ENCODE data around the gene DGKE. TPM values are rescaled to one million over a fixed set of nuclear protein-coding genes. Genes with fewer than 3 reads are reported as not detected.

Gene DGKE
- total and polyA plus RNA-seq, 2 donors (not counting 3 experiments of a cell fraction or from before 2014, with no cell fraction given): 4.9 to 22.9 TPM

GRCh38 chr17:56850591-56850990 lies 16.6 kb downstream of the DGKE start:
- FAIRE-seq (no peak), DNase-seq (ENCODE audit: low read depth, low spot score) (no peak)
- dilution Hi-C loops (cut with MboI; ENCODE audit: extremely low pct_ligation_motif_present, low sequenced_read_pairs) (no loop called here), intact Hi-C loops (cut with micrococcal nuclease) (no loop called here)
- no peak overlapping the region for H3K4me2 ChIP-seq (ENCODE audit: insufficient read depth, low read length)
- no peaks in the 10 kb centered on the region for H4K20me1 ChIP-seq (replicated peaks; ENCODE audit: control insufficient read depth, extremely low read depth, insufficient read depth, low read length)
- H2AFZ ChIP-seq (ENCODE audit: low read depth, low read length): no peak overlapping the region
- CTCF ChIA-PET: interaction anchor here (1.0 to 3.0 kb wide), 4 partner anchors 13 to 31 kb away, joined by 4 to 14 read pairs (median 5); partner anchors contain the start of genes C17orf67 and DGKE
- no peak overlapping the region for H3K4me3 ChIP-seq (replicated peaks in 1 of 3; ENCODE audit: insufficient read depth in 1 of 3, low read depth in 1 of 3, low read length in 3 of 3)
- H3K4me1 ChIP-seq (ENCODE audit: control insufficient read depth, extremely low read depth, insufficient read depth, low read length): peaks cover 5% of the 10 kb centered on the region
- peaks cover 5 to 11% of the 10 kb centered on the region in 2 experiments for H3K36me3 ChIP-seq (ENCODE audit: control insufficient read depth in 2 of 2, extremely low read depth in 1 of 2, insufficient read depth in 2 of 2, low read length in 2 of 2)
- no TSS peak for BruUV-seq (replicated peaks)
- H3K9ac ChIP-seq (replicated peaks; ENCODE audit: extremely low read depth, insufficient read depth, low read length): no peak overlapping the region
- POLR2A ChIA-PET: no interaction called here
- H3K27me3 ChIP-seq (ENCODE audit: control insufficient read depth in 2 of 2, insufficient read depth in 2 of 2, low read length in 2 of 2): no peaks in the 10 kb centered on the region
- no peaks in the 10 kb centered on the region for H3K9me1 ChIP-seq (replicated peaks; ENCODE audit: control insufficient read depth, extremely low read depth, insufficient read depth, low read length)
- no peak for TF ChIP-seq POLR2A (IDR thresholded peaks at IDR 0.05; ENCODE audit: low read depth, low read length)
- no peak for TF ChIP-seq FOS (IDR thresholded peaks at IDR 0.05; ENCODE audit: borderline replicate concordance, insufficient read depth, low read length)
- TF ChIP-seq POLR2AphosphoS5 (IDR thresholded peaks at IDR 0.05; ENCODE audit: insufficient read depth, low read depth, low read length): no peak
- TF ChIP-seq JUN (IDR thresholded peaks at IDR 0.05; ENCODE audit: borderline replicate concordance, insufficient read depth, insufficient read length, low read depth): no peak
- no peak for TF ChIP-seq GATA2 (IDR thresholded peaks at IDR 0.05; ENCODE audit: insufficient read depth, insufficient read length, low read depth, low read length)
- no peak for TF ChIP-seq CTCF (IDR thresholded peaks at IDR 0.05; ENCODE audit: extremely low read depth in 1 of 2, insufficient read depth in 1 of 2, low read depth in 1 of 2, low read length in 2 of 2)
- TF ChIP-seq MAX (IDR thresholded peaks at IDR 0.05; ENCODE audit: insufficient read depth, insufficient read length): no peak
- TF ChIP-seq EZH2 (IDR thresholded peaks at IDR 0.05; ENCODE audit: borderline replicate concordance, low read depth, low read length, severe bottlenecking): no peak
- TF ChIP-seq MYC (IDR thresholded peaks at IDR 0.05; ENCODE audit: low read depth, low read length): no peak
- no peak overlapping the region for H3K27ac ChIP-seq (ENCODE audit: insufficient read depth, low read depth, low read length)
- no peaks in the 10 kb centered on the region for H3K9me3 ChIP-seq (replicated peaks; ENCODE audit: control insufficient read depth, insufficient read depth, low read length)
- H3K79me2 ChIP-seq (ENCODE audit: control insufficient read depth, insufficient read depth, low read length): no peaks in the 10 kb centered on the region

Data from endothelial cell of umbilical vein (primary cell).